DMS 273 (cell line): ENCODE measurements around the gene TVP23C.
"Not testable (repeated sequence)": the region's sequence is repeated elsewhere in the genome, so short reads cannot be mapped to it uniquely, and the experiment has no call there.

ENCODE experiments used
- DNase-seq: peaks from one replicate; lab custom pipeline; 2025; ENCODE audit not compliant: unreplicated experiment; lab: John Stamatoyannopoulos, UW

The TVP23C gene

GRCh38 chr17:15526292-15527218, 36.7 kb downstream of the TVP23C start:
- DNase-seq, result peak; percentile 55

GRCh38 chr17:15524990-15525985, 38.0 kb downstream of the TVP23C start:
- not testable (repeated sequence) for DNase-seq

- no peak for DNase-seq
Observed at GRCh38 chr17:15516150-15516549, 47.1 kb downstream of the TVP23C start.

GRCh38 chr17:15514469-15514868, 48.8 kb downstream of the TVP23C start:
- no peak for DNase-seq

- DNase-seq, result no peak
Observed at GRCh38 chr17:15513856-15514459, 49.3 kb downstream of the TVP23C start.

GRCh38 chr17:15513058-15513791, 50.1 kb downstream of the TVP23C start:
- DNase-seq, result no peak

- no peak for DNase-seq
Observed at GRCh38 chr17:15512071-15512709, 51.1 kb downstream of the TVP23C start.

GRCh38 chr17:15511142-15511541, 52.1 kb downstream of the TVP23C start:
- no peak for DNase-seq

- DNase-seq, result peak; percentile 11
Observed at GRCh38 chr17:15510361-15510760, 52.9 kb downstream of the TVP23C start.

- no peak for DNase-seq
Observed at GRCh38 chr17:15509095-15509494, 54.2 kb downstream of the TVP23C start.

GRCh38 chr17:15508466-15508865, 54.8 kb downstream of the TVP23C start:
- DNase-seq, result no peak

GRCh38 chr17:15507896-15508295, 55.4 kb downstream of the TVP23C start:
- DNase-seq, result no peak

GRCh38 chr17:15507001-15507400, 56.3 kb downstream of the TVP23C start:
- no peak for DNase-seq

GRCh38 chr17:15505708-15506107, 57.6 kb downstream of the TVP23C start:
- DNase-seq, result not testable (repeated sequence)

GRCh38 chr17:15503731-15504130, 59.6 kb downstream of the TVP23C start:
- DNase-seq, result no peak

GRCh38 chr17:15502369-15503112, 60.7 kb downstream of the TVP23C start:
- peak; percentile 87 for DNase-seq

GRCh38 chr17:15501793-15502192, 61.5 kb downstream of the TVP23C start:
- no peak for DNase-seq

GRCh38 chr17:15501282-15501681, 62.0 kb downstream of the TVP23C start:
- no peak for DNase-seq

GRCh38 chr17:15498107-15498506, 65.2 kb downstream of the TVP23C start:
- DNase-seq, result peak; percentile 36
